WTC11 (cell line): ENCODE results near the gene HIPK2. TPM values are rescaled to one million over a fixed set of nuclear protein-coding genes. Genes with fewer than 3 reads are reported as not detected.

Experiments
- ATAC-seq: fragments of 200-7000 bp; cut with Tn5 transposase; 2 replicates; pipeline ENCODE4 v1.10.0; 2021; ENCODE audit warnings: mild to moderate bottlenecking, moderate library complexity
- CTCF ChIA-PET: fragments of 300-600 bp; sonication (Branson Sonifier 250); formaldehyde crosslinking; loops from one replicate; lab custom pipeline; 2021; ENCODE audit warnings: antibody characterized with exemption; lab: Charles Lee
- POLR2A ChIA-PET: fragments of 350-600 bp; sonication (Branson Sonifier 250); formaldehyde crosslinking; loops from one replicate; lab custom pipeline; 2021; ENCODE audit warnings: antibody characterized with exemption; lab: Charles Lee
- DNase-seq: peaks from one replicate; pipeline ENCODE4 v3.0.0; 2021; ENCODE audit warnings: low spot score
- H3K27ac Mint-ChIP-seq: 2 replicates; pipeline ENCODE4 v1.8.0; 2021; ENCODE audit warnings: mixed read lengths
- H3K27me3 Mint-ChIP-seq: 2 replicates; pipeline ENCODE4 v1.8.0; 2021; ENCODE audit warnings: low read depth, mild to moderate bottlenecking, moderate library complexity, mixed read lengths
- H3K36me3 Mint-ChIP-seq: 2 replicates; pipeline ENCODE4 v1.8.0; 2021; ENCODE audit warnings: mixed read lengths
- H3K4me1 Mint-ChIP-seq: 2 replicates; pipeline ENCODE4 v1.8.0; 2022; ENCODE audit warnings: mixed read lengths
- H3K4me3 Mint-ChIP-seq: 2 replicates; pipeline ENCODE4 v1.8.0; 2021; ENCODE audit warnings: mild to moderate bottlenecking, moderate library complexity, mixed read lengths
- H3K9me3 Mint-ChIP-seq: 2 replicates; pipeline ENCODE4 v1.8.0; 2021; ENCODE audit warnings: mixed read lengths
- ATF1 ChIP-seq: sonication (generic); formaldehyde crosslinking; IDR thresholded peaks from 2 replicates; pipeline ENCODE4 v1.8.1; 2023; ENCODE audit warnings: mild to moderate bottlenecking, moderate library complexity, missing genetic modification reagents
- CBFB ChIP-seq: sonication (generic); formaldehyde crosslinking; IDR thresholded peaks from 2 replicates; pipeline ENCODE4 v1.8.1; 2022; ENCODE audit warnings: mild to moderate bottlenecking, low read depth, missing genetic modification reagents
- CREB1 ChIP-seq: sonication (generic); formaldehyde crosslinking; IDR thresholded peaks from 2 replicates; pipeline ENCODE4 v1.8.0; 2023; ENCODE audit warnings: mild to moderate bottlenecking, missing genetic modification reagents
- ESRRA ChIP-seq: sonication (generic); formaldehyde crosslinking; IDR thresholded peaks from 2 replicates; pipeline ENCODE4 v1.8.1; 2022; ENCODE audit warnings: mild to moderate bottlenecking, missing genetic modification reagents, borderline replicate concordance
- GABPB1 ChIP-seq: sonication (generic); formaldehyde crosslinking; IDR thresholded peaks from 2 replicates; pipeline ENCODE4 v1.8.1; 2023; ENCODE audit warnings: mild to moderate bottlenecking, missing genetic modification reagents
- JUN ChIP-seq: sonication (generic); formaldehyde crosslinking; IDR thresholded peaks from 2 replicates; pipeline ENCODE4 v1.8.0; 2023; ENCODE audit warnings: mild to moderate bottlenecking, missing genetic modification reagents
- MXD4 ChIP-seq: fragments of 250-450 bp; sonication (Bioruptor Pico); IDR thresholded peaks from 2 replicates; pipeline ENCODE4 v1.8.0; 2021; ENCODE audit warnings: mild to moderate bottlenecking, moderate library complexity, borderline replicate concordance
- NFATC4 ChIP-seq: fragments of 250-450 bp; sonication (Bioruptor Pico); IDR thresholded peaks from 2 replicates; pipeline ENCODE4 v1.9.0; 2021; ENCODE audit warnings: mild to moderate bottlenecking
- TP53 ChIP-seq: sonication (generic); formaldehyde crosslinking; IDR thresholded peaks from 2 replicates; pipeline ENCODE4 v1.8.1; 2023; ENCODE audit warnings: mild to moderate bottlenecking, missing genetic modification reagents
- ZBTB21 ChIP-seq: sonication (generic); formaldehyde crosslinking; IDR thresholded peaks from 2 replicates; pipeline ENCODE4 v1.8.1; 2023; ENCODE audit warnings: mild to moderate bottlenecking, missing genetic modification reagents, borderline replicate concordance
- ZNF232 ChIP-seq: sonication (generic); formaldehyde crosslinking; IDR thresholded peaks from 2 replicates; pipeline ENCODE4 v1.8.0; 2022; ENCODE audit warnings: mild to moderate bottlenecking, missing genetic modification reagents
- total RNA-seq: library from RNA; stranded (reverse); gene quantifications from 3 replicates; pipeline ENCODE4 v1.2.3, GENCODE V29; 2021
- TF ChIP-seq, protein P1 (sequence below): sonication (generic); formaldehyde crosslinking; IDR thresholded peaks from 2 replicates; pipeline ENCODE4 v1.8.0; 2022; ENCODE audit warnings: mild to moderate bottlenecking, missing genetic modification reagents
- TF ChIP-seq, protein P2 (sequence below): fragments of 250-450 bp; sonication (Bioruptor Pico); IDR thresholded peaks from 2 replicates; pipeline ENCODE4 v1.8.0; 2021; ENCODE audit warnings: mild to moderate bottlenecking
- TF ChIP-seq, protein P3 (sequence below): sonication (generic); formaldehyde crosslinking; IDR thresholded peaks from 2 replicates; pipeline ENCODE4 v1.8.1; 2022; ENCODE audit warnings: low read depth, mild to moderate bottlenecking, moderate library complexity, missing genetic modification reagents, borderline replicate concordance
- TF ChIP-seq, protein P4 (sequence below): sonication (generic); formaldehyde crosslinking; IDR thresholded peaks from 2 replicates; pipeline ENCODE4 v1.8.0; 2022; ENCODE audit warnings: mild to moderate bottlenecking, missing genetic modification reagents
- TF ChIP-seq, protein P5 (sequence below): sonication (generic); formaldehyde crosslinking; IDR thresholded peaks from 2 replicates; pipeline ENCODE4 v1.8.1; 2023; ENCODE audit warnings: mild to moderate bottlenecking, missing genetic modification reagents
- TF ChIP-seq, protein P6 (sequence below): fragments of 250-450 bp; sonication (Bioruptor Pico); IDR thresholded peaks from 2 replicates; pipeline ENCODE4 v1.9.0; 2021; ENCODE audit warnings: mild to moderate bottlenecking, borderline replicate concordance
- TF ChIP-seq, protein P7 (sequence below): sonication (generic); formaldehyde crosslinking; IDR thresholded peaks from 2 replicates; pipeline ENCODE4 v1.8.1; 2022; ENCODE audit warnings: low read depth, missing genetic modification reagents, borderline replicate concordance
- TF ChIP-seq, protein P8 (sequence below): sonication (generic); formaldehyde crosslinking; IDR thresholded peaks from 2 replicates; pipeline ENCODE4 v1.8.1; 2022; ENCODE audit warnings: mild to moderate bottlenecking, missing genetic modification reagents, moderate library complexity, borderline replicate concordance

The HIPK2 gene
- total RNA-seq, 1 experiment from 2014 or later: 25.3 TPM

DNA sequence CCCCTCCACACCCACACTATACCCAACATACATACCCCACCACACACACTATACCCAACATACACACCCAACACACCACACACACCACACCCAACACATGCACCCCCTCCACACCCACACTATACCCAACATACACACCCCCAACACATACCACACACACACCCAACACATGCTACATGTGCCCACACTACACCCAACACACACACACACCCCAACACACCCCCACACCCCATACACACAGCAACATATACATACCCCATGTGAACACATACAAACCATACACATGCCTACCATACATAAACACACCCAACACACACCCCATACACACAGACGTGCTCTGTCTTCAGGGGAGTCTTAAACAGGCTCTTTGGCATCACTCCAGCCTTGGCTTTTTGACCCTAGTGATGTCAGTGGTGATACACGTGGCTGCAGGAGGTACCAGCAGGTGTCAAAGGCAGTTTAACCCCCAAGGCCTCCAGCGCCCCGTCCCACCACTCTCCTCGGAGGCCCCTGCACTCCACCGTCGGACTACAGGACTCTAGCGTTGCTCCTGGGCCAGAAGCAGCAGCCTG, 73.4 kb downstream of the HIPK2 start:
- no peak for TF ChIP-seq ATF1 (CRISPR knock-in tag)
- TF ChIP-seq NFATC4 (CRISPR knock-in tag): no peak
- TF ChIP-seq, protein P1, sequence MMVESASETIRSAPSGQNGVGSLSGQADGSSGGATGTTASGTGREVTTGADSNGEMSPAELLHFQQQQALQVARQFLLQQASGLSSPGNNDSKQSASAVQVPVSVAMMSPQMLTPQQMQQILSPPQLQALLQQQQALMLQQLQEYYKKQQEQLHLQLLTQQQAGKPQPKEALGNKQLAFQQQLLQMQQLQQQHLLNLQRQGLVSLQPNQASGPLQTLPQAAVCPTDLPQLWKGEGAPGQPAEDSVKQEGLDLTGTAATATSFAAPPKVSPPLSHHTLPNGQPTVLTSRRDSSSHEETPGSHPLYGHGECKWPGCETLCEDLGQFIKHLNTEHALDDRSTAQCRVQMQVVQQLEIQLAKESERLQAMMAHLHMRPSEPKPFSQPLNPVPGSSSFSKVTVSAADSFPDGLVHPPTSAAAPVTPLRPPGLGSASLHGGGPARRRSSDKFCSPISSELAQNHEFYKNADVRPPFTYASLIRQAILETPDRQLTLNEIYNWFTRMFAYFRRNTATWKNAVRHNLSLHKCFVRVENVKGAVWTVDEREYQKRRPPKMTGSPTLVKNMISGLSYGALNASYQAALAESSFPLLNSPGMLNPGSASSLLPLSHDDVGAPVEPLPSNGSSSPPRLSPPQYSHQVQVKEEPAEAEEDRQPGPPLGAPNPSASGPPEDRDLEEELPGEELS (CRISPR knock-in tag): no peak
- no peak for TF ChIP-seq GABPB1 (CRISPR knock-in tag)
- TF ChIP-seq, protein P2, sequence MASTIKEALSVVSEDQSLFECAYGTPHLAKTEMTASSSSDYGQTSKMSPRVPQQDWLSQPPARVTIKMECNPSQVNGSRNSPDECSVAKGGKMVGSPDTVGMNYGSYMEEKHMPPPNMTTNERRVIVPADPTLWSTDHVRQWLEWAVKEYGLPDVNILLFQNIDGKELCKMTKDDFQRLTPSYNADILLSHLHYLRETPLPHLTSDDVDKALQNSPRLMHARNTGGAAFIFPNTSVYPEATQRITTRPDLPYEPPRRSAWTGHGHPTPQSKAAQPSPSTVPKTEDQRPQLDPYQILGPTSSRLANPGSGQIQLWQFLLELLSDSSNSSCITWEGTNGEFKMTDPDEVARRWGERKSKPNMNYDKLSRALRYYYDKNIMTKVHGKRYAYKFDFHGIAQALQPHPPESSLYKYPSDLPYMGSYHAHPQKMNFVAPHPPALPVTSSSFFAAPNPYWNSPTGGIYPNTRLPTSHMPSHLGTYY: no peak
- TF ChIP-seq, protein P3, sequence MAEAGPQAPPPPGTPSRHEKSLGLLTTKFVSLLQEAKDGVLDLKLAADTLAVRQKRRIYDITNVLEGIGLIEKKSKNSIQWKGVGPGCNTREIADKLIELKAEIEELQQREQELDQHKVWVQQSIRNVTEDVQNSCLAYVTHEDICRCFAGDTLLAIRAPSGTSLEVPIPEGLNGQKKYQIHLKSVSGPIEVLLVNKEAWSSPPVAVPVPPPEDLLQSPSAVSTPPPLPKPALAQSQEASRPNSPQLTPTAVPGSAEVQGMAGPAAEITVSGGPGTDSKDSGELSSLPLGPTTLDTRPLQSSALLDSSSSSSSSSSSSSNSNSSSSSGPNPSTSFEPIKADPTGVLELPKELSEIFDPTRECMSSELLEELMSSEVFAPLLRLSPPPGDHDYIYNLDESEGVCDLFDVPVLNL: no peak
- TF ChIP-seq CREB1 (CRISPR knock-in tag): no peak
- no peak for TF ChIP-seq TP53
- no peak for TF ChIP-seq MXD4 (CRISPR knock-in tag)
- DNase-seq (no peak), ATAC-seq (no peak)
- Mint-ChIP-seq H3K4me1 (peaks cover 26% of the 10 kb centered on the region), H3K27me3 (no peaks in the 10 kb centered on the region), H3K36me3 (no peaks in the 10 kb centered on the region), H3K9me3 (no peaks in the 10 kb centered on the region), H3K4me3 (no peak overlapping the region), H3K27ac (no peak overlapping the region)
- ChIA-PET CTCF (no interaction called here), POLR2A (interaction anchor here (0.7 kb wide), 1 partner anchor 1127 kb away, joined by 3 read pairs; no protein-coding TSS in a partner anchor)

DNA sequence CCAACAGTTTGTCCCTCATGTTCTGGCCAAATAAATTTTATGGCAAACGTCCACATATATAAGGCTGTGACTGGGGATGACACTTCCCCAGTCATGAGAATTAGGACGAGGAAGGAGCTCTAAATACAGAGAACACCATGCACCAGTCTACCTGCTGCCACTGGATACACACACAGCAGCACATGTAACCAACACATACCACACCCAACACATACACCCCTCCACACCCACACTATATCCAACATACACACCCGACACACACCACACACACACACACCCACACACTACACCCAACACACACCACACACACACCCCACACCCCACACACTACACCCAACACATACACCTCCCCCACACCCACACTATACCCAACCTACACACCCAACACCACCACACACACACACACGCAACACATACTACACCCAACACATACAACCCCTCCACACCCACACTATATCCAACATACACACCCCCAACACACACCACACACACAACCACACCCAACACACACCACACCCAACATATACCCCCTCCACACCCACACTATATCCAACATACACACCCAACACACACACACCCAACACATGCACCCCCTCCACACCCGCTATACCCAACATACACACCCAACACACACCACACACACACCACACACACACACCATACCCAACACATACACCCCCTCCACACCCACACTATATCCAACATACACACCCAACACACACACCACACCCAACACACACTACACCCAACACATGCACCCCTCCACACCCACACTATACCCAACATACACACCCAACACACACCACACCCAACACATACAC, 74.1 kb downstream of the HIPK2 start:
- no peaks in the 10 kb centered on the region for H3K9me3 Mint-ChIP-seq
- CTCF ChIA-PET: no interaction called here
- ATAC-seq: no peak
- peaks cover 32% of the 10 kb centered on the region for H3K4me1 Mint-ChIP-seq
- H3K4me3 Mint-ChIP-seq: no peak overlapping the region
- no peaks in the 10 kb centered on the region for H3K36me3 Mint-ChIP-seq
- H3K27ac Mint-ChIP-seq: 0 out of 2 replicates have a peak overlapping the region, but pooled peaks have one; percentile 43
- POLR2A ChIA-PET: no interaction called here
- H3K27me3 Mint-ChIP-seq: no peaks in the 10 kb centered on the region
- DNase-seq: no peak
- no peak for TF ChIP-seq CBFB
- TF ChIP-seq, protein P4, sequence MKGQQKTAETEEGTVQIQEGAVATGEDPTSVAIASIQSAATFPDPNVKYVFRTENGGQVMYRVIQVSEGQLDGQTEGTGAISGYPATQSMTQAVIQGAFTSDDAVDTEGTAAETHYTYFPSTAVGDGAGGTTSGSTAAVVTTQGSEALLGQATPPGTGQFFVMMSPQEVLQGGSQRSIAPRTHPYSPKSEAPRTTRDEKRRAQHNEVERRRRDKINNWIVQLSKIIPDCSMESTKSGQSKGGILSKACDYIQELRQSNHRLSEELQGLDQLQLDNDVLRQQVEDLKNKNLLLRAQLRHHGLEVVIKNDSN: no peak
- no peak for TF ChIP-seq JUN (CRISPR knock-in tag)
- TF ChIP-seq, protein P5, sequence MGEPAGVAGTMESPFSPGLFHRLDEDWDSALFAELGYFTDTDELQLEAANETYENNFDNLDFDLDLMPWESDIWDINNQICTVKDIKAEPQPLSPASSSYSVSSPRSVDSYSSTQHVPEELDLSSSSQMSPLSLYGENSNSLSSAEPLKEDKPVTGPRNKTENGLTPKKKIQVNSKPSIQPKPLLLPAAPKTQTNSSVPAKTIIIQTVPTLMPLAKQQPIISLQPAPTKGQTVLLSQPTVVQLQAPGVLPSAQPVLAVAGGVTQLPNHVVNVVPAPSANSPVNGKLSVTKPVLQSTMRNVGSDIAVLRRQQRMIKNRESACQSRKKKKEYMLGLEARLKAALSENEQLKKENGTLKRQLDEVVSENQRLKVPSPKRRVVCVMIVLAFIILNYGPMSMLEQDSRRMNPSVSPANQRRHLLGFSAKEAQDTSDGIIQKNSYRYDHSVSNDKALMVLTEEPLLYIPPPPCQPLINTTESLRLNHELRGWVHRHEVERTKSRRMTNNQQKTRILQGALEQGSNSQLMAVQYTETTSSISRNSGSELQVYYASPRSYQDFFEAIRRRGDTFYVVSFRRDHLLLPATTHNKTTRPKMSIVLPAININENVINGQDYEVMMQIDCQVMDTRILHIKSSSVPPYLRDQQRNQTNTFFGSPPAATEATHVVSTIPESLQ (CRISPR knock-in tag): no peak
- TF ChIP-seq, protein P6, sequence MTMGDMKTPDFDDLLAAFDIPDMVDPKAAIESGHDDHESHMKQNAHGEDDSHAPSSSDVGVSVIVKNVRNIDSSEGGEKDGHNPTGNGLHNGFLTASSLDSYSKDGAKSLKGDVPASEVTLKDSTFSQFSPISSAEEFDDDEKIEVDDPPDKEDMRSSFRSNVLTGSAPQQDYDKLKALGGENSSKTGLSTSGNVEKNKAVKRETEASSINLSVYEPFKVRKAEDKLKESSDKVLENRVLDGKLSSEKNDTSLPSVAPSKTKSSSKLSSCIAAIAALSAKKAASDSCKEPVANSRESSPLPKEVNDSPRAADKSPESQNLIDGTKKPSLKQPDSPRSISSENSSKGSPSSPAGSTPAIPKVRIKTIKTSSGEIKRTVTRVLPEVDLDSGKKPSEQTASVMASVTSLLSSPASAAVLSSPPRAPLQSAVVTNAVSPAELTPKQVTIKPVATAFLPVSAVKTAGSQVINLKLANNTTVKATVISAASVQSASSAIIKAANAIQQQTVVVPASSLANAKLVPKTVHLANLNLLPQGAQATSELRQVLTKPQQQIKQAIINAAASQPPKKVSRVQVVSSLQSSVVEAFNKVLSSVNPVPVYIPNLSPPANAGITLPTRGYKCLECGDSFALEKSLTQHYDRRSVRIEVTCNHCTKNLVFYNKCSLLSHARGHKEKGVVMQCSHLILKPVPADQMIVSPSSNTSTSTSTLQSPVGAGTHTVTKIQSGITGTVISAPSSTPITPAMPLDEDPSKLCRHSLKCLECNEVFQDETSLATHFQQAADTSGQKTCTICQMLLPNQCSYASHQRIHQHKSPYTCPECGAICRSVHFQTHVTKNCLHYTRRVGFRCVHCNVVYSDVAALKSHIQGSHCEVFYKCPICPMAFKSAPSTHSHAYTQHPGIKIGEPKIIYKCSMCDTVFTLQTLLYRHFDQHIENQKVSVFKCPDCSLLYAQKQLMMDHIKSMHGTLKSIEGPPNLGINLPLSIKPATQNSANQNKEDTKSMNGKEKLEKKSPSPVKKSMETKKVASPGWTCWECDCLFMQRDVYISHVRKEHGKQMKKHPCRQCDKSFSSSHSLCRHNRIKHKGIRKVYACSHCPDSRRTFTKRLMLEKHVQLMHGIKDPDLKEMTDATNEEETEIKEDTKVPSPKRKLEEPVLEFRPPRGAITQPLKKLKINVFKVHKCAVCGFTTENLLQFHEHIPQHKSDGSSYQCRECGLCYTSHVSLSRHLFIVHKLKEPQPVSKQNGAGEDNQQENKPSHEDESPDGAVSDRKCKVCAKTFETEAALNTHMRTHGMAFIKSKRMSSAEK (CRISPR knock-in tag): no peak
- no peak for TF ChIP-seq ESRRA (CRISPR knock-in tag)
- TF ChIP-seq, protein P7, sequence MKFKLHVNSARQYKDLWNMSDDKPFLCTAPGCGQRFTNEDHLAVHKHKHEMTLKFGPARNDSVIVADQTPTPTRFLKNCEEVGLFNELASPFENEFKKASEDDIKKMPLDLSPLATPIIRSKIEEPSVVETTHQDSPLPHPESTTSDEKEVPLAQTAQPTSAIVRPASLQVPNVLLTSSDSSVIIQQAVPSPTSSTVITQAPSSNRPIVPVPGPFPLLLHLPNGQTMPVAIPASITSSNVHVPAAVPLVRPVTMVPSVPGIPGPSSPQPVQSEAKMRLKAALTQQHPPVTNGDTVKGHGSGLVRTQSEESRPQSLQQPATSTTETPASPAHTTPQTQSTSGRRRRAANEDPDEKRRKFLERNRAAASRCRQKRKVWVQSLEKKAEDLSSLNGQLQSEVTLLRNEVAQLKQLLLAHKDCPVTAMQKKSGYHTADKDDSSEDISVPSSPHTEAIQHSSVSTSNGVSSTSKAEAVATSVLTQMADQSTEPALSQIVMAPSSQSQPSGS: no peak
- no peak for TF ChIP-seq ZBTB21
- TF ChIP-seq, protein P8, sequence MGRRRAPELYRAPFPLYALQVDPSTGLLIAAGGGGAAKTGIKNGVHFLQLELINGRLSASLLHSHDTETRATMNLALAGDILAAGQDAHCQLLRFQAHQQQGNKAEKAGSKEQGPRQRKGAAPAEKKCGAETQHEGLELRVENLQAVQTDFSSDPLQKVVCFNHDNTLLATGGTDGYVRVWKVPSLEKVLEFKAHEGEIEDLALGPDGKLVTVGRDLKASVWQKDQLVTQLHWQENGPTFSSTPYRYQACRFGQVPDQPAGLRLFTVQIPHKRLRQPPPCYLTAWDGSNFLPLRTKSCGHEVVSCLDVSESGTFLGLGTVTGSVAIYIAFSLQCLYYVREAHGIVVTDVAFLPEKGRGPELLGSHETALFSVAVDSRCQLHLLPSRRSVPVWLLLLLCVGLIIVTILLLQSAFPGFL (CRISPR knock-in tag): no peak
- no peak for TF ChIP-seq ZNF232
